Measurements from ENCODE around the gene C5orf15. TPM values are rescaled to one million over a fixed set of nuclear protein-coding genes. Genes with fewer than 3 reads are reported as not detected.

Gene C5orf15
- total and polyA plus RNA-seq, 4 donors = 21.2 to 32.4 (median 28.7) TPM

GRCh38 chr5:133983674-133984073 lies 15.2 kb upstream of the C5orf15 start:
- 96% methylated on average over 5 of the region's 5 CpGs for WGBS
- H3K9me3 ChIP-seq (ENCODE audit: control insufficient read depth in 4 of 4, low read length in 3 of 4) = no peaks in the 10 kb centered on the region
- no peak overlapping the region for H3K9ac ChIP-seq (ENCODE audit: low read depth in 1 of 2, low read length in 2 of 2)
- TF ChIP-seq MAX (IDR thresholded peaks at IDR 0.05) (no peak), FOXA1 (IDR thresholded peaks at IDR 0.05) (no peak), EGR1 (IDR thresholded peaks at IDR 0.05; ENCODE audit: low read depth in 2 of 2) (no peak), GABPA (IDR thresholded peaks at IDR 0.05 in 1 of 2, conservative IDR thresholded peaks at IDR 0.05 in 1 of 2) (no peak), HNF4A (conservative IDR thresholded peaks at IDR 0.05) (no peak), FOXA2 (IDR thresholded peaks at IDR 0.05) (no peak), NR2F2 (IDR thresholded peaks at IDR 0.05) (no peak), YY1 (IDR thresholded peaks at IDR 0.05) (no peak), SP1 (IDR thresholded peaks at IDR 0.05) (no peak), JUND (IDR thresholded peaks at IDR 0.05) (no peak), HNF4G (IDR thresholded peaks at IDR 0.05) (no peak), RAD21 (IDR thresholded peaks at IDR 0.05) (no peak), TAF1 (conservative IDR thresholded peaks at IDR 0.05) (no peak), CTCF (IDR thresholded peaks at IDR 0.05; ENCODE audit: low read depth, low read length, missing input control) (no peak), RXRA (IDR thresholded peaks at IDR 0.05) (no peak)
- TF ChIP-seq, protein P1, sequence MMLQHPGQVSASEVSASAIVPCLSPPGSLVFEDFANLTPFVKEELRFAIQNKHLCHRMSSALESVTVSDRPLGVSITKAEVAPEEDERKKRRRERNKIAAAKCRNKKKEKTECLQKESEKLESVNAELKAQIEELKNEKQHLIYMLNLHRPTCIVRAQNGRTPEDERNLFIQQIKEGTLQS (IDR thresholded peaks at IDR 0.05) = no peak
- TF ChIP-seq, protein P2, sequence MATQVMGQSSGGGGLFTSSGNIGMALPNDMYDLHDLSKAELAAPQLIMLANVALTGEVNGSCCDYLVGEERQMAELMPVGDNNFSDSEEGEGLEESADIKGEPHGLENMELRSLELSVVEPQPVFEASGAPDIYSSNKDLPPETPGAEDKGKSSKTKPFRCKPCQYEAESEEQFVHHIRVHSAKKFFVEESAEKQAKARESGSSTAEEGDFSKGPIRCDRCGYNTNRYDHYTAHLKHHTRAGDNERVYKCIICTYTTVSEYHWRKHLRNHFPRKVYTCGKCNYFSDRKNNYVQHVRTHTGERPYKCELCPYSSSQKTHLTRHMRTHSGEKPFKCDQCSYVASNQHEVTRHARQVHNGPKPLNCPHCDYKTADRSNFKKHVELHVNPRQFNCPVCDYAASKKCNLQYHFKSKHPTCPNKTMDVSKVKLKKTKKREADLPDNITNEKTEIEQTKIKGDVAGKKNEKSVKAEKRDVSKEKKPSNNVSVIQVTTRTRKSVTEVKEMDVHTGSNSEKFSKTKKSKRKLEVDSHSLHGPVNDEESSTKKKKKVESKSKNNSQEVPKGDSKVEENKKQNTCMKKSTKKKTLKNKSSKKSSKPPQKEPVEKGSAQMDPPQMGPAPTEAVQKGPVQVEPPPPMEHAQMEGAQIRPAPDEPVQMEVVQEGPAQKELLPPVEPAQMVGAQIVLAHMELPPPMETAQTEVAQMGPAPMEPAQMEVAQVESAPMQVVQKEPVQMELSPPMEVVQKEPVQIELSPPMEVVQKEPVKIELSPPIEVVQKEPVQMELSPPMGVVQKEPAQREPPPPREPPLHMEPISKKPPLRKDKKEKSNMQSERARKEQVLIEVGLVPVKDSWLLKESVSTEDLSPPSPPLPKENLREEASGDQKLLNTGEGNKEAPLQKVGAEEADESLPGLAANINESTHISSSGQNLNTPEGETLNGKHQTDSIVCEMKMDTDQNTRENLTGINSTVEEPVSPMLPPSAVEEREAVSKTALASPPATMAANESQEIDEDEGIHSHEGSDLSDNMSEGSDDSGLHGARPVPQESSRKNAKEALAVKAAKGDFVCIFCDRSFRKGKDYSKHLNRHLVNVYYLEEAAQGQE (IDR thresholded peaks at IDR 0.05) = no peak
- TF ChIP-seq, protein P3, sequence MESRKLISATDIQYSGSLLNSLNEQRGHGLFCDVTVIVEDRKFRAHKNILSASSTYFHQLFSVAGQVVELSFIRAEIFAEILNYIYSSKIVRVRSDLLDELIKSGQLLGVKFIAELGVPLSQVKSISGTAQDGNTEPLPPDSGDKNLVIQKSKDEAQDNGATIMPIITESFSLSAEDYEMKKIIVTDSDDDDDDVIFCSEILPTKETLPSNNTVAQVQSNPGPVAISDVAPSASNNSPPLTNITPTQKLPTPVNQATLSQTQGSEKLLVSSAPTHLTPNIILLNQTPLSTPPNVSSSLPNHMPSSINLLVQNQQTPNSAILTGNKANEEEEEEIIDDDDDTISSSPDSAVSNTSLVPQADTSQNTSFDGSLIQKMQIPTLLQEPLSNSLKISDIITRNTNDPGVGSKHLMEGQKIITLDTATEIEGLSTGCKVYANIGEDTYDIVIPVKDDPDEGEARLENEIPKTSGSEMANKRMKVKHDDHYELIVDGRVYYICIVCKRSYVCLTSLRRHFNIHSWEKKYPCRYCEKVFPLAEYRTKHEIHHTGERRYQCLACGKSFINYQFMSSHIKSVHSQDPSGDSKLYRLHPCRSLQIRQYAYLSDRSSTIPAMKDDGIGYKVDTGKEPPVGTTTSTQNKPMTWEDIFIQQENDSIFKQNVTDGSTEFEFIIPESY (IDR thresholded peaks at IDR 0.05) = no peak
- H3K27ac ChIP-seq (ENCODE audit: low read depth in 1 of 2, low read length in 2 of 2) = no peak overlapping the region
- H3K36me3 ChIP-seq (ENCODE audit: control insufficient read depth in 4 of 4, insufficient read depth in 3 of 4, low read depth in 1 of 4, low read length in 3 of 4) = peaks cover 18 to 46% (median 27%) of the 10 kb centered on the region in 4 donors
- H3K27me3 ChIP-seq (ENCODE audit: control insufficient read depth in 4 of 4, insufficient read depth in 4 of 4, low read length in 3 of 4) = no peaks in the 10 kb centered on the region
- H3K4me1 ChIP-seq (ENCODE audit: control insufficient read depth in 4 of 4, insufficient read depth in 4 of 4, low read length in 3 of 4) = no peaks in the 10 kb centered on the region
- DNase-seq (ENCODE audit: low spot score) = no peak
- no peak overlapping the region for H3K4me3 ChIP-seq (ENCODE audit: low read depth in 1 of 3, low read length in 3 of 3)
